HL-60/S4 (cell line): Measurements from ENCODE around the gene DNAH17.
"Not testable (repeated sequence)": the region's sequence is repeated elsewhere in the genome, so short reads cannot be mapped to it uniquely, and the experiment has no call there.

Experiments used
- in situ Hi-C: fragments of 300-500 bp; cut with MboI; formaldehyde crosslinking; loops from 2 replicates; pipeline ENCODE4 v1.14.3; 2022; ENCODE audit warnings: low sequenced_read_pairs

DNAH17 gene

DNA sequence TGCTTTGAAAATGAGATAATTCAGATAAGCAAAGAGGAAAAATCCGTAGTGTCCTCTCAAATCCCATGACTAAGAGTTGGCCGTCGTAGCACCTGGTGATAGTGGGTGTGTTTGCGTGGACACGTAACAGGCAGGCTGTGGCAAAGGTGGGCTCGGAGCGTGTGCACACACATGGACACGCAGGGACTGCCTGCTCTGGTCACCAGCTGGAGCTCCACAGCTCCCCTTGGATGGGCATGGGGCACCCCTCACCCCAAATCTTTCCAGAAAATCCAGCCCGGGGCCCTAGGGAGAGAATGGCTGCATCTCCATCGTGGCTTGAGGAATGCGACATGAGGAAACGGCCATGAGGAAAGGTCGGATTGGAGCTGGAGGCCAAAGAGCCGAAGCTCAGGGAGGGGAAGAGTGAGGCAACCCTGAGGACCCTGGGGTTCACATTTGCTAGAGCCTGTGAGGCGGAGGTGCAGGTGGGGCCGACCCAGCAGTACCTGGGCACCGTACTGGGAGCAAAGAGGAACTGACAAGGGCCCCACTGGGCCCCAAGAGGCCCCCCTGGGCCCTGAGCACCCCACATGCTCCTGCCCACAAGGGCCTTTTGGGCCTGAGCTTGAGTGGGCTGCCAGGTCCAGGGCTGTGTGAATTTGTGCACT, 51.6 kb downstream of the DNAH17 start:
- in situ Hi-C loops = no loop called here

GRCh38 chr17:78524870-78525510, 52.2 kb downstream of the DNAH17 start:
- in situ Hi-C loops = no loop called here

- in situ Hi-C loops = no loop called here
Observed at GRCh38 chr17:78523934-78524655, 53.1 kb downstream of the DNAH17 start.

- in situ Hi-C loops = no loop called here
Observed at GRCh38 chr17:78522031-78522809, 55.0 kb downstream of the DNAH17 start.

DNA sequence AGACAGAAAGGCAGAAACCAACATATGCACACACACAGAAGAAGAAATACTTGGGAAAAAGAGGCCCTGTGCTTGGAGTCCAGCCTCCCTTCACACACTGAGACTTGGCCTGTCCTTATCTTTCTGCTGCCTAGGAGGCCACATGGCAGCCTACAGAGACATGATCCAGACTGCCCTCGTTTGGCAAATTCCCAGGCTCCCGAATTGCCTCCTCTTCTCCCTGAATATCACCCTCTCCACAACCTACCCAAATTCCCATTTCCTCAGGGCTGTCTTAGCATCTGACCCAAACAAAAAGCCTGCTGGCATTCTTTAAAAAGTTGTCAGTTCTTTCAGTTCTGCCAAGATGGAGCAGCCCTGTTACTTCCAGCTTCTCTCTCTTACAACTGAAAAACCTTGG, 59.8 kb downstream of the DNAH17 start:
- in situ Hi-C loops = no loop called here

DNA sequence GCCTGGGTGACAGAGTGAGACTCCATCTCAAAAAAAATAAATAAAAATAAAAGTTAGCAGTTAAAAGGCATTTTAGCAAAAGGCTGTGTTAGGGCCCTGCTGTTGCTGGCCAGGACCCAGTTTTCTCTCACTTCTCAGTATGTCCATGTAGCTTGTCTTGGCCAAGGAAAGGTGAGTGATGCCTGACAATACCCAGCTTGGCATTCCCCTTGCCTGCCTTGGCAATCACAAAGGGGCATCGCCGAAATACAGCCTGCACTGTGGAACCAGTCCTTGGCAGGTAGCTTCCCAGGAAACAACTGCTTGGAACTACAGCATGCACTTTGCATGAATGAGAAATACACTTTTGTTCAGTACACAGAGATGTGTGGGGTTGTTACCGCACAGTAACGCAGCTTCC, 61.7 kb downstream of the DNAH17 start:
- in situ Hi-C loops = no loop called here

GRCh38 chr17:78514521-78514920, 62.7 kb downstream of the DNAH17 start:
- in situ Hi-C loops = no loop called here

DNA sequence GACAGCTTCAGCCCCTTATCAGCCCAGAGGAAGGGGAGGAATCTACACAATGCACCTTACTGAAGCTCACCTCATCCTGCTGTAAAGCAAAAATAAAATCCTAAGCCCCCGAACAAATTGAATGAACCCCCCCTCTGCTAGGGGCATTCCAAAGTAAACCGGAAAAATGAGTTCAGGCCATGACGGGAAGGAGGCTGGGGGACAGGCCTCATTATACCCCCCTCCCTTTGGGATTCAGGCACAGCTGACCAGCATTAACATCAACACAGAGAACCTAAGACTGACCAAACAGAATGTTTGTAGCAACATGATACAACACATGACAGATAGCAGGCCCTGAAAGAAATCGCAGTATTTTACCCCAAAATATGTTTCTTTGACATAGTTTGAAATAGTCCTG, 64.2 kb downstream of the DNAH17 start:
- in situ Hi-C loops = no loop called here

DNA sequence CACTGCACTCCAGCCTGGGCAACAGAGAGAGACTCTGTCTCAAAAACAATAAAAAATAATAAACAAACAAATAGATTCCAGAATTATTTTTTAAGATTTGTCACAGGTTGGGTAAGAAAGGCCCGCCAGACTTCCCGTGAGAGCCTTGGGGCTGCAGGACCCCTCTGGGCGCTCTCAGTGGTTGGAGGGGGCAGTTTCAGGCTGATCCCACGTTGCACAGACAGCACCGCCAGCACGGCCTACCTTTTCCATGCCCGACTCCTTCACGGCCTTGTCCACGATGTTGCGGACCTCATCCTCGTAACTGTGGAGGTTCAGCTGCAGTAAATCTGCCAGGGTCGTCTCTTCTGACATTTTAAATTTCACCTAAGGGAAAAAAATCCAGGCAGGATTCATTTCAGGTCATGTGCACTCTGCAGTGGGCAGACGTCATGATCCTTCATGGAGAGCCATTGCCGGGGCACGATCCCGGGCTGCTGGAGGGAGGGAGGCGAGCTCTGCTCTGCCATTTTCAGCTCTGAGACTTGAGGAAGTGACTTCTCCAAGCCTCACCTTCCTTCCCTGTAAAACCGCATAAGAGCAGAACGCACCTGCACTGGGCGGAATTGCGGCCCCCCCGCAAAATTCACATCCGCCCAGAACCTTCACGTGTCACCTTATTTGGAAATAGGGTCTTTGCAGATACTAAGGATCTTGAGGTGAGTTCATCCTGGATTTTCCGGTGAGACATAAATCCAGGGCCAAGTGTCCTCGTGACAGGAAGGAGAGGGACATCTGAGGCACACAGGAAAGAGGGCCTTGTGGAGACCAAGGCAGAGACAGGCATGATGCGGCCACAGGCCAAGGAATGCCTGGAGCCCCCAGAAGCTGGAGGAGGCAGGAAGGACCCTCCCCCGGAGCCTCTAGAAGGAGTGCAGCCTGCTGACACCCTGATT, 66.8 kb downstream of the DNAH17 start:
- in situ Hi-C loops = no loop called here

- in situ Hi-C loops = no loop called here
Observed at GRCh38 chr17:78507526-78507925, 69.7 kb downstream of the DNAH17 start.

DNA sequence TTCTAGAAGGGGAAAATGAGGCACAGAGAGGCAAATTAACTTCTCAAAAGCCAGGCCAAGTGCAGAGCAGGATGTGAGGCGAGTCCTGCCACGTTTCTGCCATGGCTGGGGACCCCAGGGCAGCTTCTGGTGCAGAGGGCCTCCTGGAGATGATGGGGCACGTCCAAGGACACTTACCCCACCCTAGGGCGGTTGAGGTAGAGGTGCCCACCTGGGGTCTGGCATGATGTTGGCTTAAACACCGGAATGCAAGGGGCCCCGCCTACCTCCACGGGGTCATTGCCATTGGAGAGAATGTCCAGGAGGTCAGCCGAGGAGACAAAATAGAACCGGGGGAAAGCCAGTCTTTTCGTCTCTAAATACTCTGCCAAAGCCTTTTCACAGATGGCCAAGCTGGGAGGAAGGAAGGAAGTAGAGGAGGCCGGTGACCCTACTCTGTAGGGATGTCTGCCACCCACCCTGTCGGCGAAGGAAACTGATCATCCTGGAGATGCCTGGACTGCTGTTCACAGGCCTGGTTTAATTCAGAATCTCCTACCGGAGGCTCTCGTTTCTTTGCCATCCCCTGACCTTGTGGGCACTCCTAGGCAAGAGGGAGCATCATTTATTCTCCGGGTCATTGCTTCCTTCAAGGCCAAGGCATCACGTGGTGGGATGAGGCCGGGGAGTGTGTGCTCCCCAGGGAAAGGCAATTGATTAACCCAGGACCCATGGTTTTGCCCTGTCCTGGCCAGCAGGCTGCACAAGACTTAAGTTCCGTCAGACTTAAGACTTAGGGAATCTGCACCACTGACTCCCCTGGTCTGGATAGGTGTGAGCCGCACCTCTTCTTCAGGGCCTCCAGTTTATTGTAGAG, 70.5 kb downstream of the DNAH17 start:
- in situ Hi-C loops = no loop called here

- in situ Hi-C loops = no loop called here
Observed at GRCh38 chr17:78504156-78504925, 72.9 kb downstream of the DNAH17 start.

DNA sequence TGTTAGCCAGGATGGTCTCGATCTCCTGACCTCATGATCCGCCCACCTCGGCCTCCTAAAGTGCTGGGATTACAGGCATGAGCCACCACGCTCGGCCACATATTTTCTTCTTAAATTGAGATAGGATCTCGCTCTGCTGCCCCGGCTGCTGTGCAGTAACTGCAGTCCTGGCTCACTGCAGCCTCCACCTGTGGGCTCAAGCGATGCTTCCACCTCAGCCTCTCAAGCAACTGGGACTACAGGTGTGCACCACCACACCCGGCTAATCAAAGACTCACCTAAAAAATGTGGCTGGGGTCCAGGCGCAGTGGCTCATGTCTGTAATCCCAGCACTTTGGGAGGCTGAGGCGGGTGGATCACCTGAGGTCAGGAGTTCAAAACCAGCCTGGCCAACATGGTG, 73.8 kb downstream of the DNAH17 start:
- in situ Hi-C loops = not testable (repeated sequence)

DNA sequence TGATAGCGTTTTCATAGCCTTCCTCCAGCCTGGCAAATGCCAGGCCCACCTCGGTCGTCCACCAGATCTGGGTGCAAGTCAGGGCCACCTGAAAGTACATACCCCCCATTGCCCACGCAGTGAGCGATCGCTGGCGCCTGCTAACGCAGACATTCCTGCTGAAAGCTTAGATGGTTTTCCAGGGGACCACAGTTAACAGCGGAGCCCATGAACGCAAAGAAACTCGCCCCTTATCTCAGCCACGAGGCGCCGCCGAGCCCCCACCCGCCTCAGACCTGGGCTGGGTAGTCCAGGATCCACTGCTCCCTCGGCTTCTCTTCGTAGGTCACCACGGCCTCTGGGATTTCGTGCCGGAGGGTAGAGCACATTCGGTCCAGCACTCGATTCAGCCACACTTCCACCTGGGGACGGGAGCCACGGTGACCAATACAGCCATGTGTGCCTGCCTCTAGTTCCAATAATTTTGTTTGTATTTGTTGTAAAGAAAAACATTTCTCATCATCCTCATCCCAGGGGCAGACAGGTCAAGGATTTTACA, 74.5 kb downstream of the DNAH17 start:
- in situ Hi-C loops = no loop called here

DNA sequence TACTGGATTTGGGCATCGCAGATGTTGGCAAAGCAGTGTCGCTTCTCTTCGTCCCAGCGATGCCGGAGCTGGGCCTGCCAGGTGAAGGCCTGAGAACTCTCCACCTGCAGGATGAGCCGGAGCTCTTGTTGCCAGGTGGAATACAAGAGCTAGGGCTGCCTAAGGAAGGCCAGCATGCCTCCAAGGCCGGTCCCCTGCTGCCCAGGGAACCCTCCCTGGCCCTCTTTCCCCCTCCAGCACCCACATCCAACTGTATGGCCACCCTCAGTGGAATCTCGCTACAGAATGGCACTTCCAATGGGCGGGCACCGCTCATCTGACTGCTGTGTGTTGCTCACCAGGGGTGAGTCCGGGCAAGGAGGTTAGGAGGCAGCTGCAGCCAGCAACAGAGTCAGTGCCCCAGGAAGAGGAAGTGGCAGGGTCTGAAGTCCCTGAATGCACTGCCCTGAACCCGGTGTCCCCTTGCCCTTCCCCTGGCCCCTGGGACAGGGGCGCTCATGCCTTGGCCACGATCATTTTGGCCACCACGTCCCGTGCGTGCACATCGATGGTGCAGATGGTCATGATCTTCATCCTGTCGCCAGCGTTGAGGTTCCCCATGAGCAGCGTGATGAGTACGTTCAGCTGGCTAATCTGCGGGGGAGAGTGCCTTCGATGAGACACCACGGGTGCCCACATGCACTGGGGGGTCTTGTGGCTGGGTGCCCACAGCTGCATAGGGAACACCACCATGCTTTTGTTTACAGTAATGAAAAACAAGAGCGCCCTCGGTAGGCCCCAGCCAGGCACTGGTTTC, 75.8 kb downstream of the DNAH17 start:
- in situ Hi-C loops = no loop called here

- in situ Hi-C loops = no loop called here
Observed at GRCh38 chr17:78500806-78501205, 76.4 kb downstream of the DNAH17 start.

DNA sequence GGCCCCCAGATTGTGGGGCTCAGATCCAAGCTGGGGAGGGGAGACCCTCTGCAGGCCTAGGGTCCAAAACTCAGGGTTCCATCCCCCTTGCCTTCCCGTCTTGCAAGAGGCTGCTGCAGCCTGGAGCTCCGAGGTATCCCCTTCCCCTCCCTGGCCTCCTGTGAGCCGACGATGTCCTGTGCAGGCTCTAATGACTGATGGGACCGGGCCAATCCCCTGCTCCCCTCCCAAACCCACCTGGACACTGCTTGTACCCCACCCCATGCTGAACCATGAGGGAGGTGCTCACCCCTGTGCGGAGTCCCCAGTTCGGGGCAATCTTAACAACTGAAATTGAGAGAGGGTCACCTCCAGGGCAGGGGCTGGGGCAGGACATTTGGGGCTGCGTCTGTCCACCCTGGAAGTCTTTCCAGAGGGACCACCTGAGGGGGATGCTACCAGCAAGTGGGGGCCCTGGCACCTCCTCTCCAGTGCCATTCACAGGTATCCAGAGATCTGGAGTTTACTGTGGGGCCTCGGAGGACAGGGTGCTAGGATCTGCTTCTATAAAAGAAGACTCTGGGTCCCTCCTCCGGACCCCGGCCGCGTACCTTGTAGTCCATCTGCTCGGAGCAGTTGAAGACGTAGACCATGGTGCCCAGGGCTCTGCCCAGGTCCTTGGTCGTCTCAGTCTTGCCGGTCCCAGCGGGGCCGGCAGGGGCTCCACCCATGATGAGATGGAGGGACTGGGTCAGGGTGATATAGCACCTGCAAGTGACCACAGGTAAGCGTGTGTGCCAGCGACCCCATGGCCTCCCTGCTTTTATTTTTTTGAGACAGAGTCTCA, 77.3 kb downstream of the DNAH17 start:
- in situ Hi-C loops = no loop called here
